Measurements from ENCODE around the gene ASMTL.
A peak's percentile ranks its signal among the peaks of the same experiment; 100 is the strongest.

ASMTL gene

GRCh38 chrX:1400742-1401471 lies 51.8 kb downstream of the ASMTL start:
- no peak for DNase-seq

DNA sequence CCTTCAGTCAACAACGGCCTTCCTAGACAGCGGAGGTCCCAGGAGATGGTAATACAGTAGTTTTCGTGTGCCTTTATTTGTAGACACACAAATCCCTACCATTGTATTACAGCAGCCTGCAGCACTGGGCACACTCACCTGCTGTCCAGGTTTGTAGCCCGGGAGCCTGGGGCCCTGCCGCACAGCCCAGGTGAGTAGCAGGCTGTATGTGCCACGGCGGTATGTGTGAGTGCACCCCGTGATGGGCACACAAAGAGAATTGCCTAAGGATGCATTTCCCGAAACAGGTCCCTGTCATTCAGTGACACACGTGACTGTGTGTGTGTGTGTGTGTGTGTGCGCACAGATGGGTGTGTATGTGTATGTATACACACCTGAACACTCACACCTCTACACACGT lies 52.7 kb downstream of the ASMTL start:
- no peak for DNase-seq

GRCh38 chrX:1398431-1399340 lies 54.0 kb downstream of the ASMTL start:
- no peak for DNase-seq

- DNase-seq, result no peak
These were observed 55.1 kb downstream of the ASMTL start for GRCh38 chrX:1397441-1398270.

DNA sequence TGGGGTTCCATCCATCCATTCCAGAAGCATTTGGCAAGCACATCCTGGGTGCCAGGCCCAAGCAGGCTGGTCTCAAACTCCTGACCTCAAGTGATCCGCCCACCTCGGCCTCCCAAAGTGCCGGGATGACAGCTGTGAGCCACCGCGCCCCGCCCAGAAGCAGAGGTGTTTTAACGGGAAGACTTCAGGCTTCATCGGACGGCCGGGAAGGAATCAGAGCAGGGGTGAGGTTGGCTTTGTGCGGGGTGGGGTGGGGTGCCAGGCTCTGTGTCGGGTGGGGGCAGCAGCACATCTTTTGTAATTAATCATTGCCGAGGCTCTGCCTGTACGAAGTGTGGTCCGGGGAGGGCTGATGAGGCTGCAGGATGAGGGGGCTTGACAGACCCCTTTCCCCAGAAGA lies 55.7 kb downstream of the ASMTL start:
- DNase-seq, result no peak

- DNase-seq, result no peak
These were observed 57.0 kb downstream of the ASMTL start for GRCh38 chrX:1395646-1396216.

- DNase-seq, result no peak
These were observed 57.8 kb downstream of the ASMTL start for GRCh38 chrX:1394731-1395501.

DNA sequence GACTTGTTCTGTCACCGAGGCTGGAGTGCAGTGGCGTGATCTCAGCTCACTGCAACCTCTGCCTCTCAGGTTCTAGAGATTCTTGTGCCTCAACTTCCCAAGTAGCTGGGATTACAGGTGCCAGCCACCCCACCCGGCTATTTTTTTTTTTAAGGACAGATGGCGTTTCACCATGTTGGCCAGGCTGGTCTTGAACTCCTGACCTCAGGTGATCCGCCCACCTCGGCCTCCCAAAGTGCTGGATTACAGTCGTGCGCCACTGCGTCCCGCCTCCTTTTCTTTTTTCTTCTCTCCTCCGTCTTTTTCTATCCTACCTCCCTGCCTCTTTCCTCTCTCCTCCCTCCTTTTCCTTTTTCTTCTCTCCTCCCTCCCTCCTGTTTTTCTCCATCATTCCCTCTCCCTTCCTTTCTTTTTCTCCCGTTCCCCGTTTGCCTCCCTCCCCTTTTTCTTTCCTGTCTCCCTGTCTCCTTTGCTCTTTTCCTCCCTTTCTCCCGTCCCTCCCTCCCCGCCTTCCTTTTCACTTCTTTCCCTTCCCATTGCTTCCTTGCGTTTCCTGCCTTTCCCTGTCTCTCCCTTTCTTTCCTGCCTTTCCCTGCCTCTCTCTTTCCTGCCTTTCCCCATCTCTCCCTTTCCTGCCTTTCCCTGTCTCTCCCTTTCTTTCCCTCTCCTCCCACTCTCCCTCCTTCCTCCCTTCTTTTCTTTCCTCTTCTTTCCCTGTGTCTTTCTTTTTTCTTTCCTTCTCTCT lies 58.7 kb downstream of the ASMTL start:
- DNase-seq, result no peak

- no peak for DNase-seq
These were observed 60.2 kb downstream of the ASMTL start for GRCh38 chrX:1392376-1393068.

DNA sequence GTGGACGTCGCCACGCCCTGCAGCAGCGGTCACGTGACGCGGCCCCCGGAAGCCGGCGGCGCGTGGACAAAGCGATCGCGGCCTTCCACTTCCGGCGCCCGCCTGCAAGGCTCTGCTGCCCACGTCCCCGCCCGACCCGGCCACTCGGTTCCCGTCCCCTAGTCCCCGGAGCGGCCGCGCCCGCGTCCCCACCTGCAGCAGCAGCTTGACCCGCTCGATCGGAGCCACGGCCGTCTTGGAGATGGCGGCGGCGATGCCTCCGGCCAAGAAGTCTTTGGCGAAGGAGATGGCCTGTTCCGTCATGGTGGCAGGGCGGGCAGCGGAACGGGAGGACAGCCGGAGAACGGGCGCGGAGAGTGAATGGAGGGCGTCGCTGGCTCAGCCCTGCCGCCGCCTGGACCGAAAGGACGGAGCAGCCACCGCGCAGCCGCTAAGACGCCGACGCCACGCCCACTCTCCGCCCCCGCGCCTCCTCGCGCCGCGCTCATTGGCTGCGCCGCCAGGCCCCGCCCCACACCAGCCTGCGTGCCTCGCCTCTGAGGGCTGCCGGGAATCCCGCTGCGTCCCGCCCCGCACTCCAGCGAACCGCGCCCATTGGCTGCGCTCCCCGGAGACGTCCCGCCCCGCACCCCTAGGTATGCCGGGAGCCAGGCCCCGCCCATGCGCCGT lies 60.9 kb downstream of the ASMTL start, which contains the start of gene SLC25A6:
SLC25A6 (minus strand) TSS at position 407 of the 669 bp plus-strand sequence; CDS start at position 303, 104 bp downstream.
- DNase-seq, result peak; percentile 100

DNA sequence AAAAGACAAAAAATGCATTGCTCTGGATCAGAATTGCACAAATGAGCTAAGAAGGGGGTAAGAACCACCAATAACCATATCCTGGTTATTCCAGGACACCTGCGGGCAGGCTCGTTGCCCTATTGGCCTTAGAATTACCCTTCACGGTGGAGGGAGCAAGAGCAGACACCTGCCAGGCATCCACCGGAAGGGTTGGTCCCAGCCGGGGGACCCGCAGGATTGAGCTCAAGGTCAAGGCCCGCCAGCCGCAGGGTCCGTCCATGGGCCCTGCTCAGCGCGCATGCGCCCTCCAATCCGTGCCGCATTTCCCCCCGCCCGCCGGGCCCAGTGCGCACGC lies 61.4 kb downstream of the ASMTL start:
- no peak for DNase-seq

DNA sequence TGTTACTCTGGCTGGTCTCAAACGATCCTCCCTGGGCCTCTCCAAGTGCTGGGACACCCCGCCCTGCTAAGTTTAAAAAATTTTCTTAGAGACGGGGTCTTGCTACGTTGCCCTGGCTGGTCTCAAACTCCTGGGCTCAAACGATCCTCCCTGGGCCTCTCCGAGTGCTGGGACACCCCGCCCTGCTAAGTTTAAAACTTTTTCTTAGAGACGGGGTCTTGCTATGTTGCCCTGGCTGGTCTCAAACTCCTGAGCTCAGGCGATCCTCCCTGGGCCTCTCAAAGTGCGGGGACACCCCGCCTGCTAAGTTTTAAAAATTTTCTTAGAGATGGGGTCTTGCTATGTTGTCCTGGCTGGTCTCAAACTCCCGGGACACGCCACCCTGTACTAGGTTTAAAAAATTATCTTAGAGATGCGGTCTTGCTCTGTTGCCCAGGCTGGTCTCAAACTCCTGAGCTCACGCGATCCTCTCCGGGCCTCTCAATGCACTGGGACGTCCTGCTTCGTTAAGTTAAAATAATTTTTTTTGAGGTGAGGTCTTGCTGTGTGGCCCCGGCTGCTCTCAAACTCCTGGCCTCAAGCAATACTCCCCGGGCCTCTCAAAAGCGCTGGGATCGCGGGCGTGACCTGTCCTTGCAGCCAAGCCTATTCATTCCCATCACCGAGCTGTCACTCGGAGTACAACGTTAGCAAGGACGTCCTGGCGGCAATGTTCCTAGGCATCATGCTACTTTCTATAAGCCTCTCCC lies 61.9 kb downstream of the ASMTL start:
- DNase-seq, result no peak

DNA sequence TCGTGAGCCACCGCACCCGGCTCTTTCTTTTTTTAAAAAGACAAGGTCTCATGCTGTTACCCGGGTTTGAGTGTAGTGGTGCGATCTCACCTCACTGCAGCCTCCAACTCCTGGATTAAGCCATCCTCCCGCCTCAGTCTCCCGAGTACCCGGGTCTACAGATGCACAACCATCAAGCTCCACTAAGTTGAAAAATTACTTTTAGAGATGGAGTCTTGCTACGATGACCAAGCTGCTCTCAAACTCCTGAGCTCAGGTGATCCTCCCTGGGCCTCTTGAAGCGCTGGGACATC lies 62.8 kb downstream of the ASMTL start:
- DNase-seq, result no peak

GRCh38 chrX:1389181-1389992 lies 63.3 kb downstream of the ASMTL start:
- DNase-seq, result peak; percentile 58

- no peak for DNase-seq
These were observed 64.1 kb downstream of the ASMTL start for GRCh38 chrX:1388651-1389050.

DNA sequence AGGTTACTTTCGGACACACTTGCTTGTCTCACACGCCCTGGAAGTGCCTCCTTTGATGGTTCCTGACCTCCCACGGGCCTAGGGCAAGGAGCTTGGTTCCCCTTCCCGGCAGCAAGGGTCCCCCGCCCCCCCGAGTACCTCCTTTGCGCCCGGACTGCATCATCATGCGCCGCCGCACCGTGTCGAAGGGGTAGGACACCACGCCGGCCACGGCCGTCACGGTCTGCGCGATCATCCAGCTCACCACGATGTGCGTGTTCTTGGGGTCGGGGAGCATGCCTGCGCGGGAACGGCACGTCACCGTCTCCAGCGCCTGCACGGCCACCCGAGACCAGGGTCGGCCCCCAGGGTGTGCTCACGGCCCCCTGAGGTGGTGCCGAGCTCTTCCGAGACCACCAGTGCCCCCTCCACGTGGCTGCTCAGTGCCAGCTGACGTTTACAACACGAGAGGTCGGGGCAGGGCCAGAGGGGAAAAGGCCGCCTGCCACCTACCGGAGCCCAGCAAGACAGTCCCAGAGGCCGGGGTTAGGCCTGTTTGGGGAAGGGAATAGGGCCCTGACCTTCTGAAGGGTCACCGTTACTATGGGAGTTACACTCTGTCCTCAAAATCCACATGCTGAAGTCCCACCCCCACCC lies 65.5 kb downstream of the ASMTL start:
- DNase-seq, result peak; percentile 56

DNA sequence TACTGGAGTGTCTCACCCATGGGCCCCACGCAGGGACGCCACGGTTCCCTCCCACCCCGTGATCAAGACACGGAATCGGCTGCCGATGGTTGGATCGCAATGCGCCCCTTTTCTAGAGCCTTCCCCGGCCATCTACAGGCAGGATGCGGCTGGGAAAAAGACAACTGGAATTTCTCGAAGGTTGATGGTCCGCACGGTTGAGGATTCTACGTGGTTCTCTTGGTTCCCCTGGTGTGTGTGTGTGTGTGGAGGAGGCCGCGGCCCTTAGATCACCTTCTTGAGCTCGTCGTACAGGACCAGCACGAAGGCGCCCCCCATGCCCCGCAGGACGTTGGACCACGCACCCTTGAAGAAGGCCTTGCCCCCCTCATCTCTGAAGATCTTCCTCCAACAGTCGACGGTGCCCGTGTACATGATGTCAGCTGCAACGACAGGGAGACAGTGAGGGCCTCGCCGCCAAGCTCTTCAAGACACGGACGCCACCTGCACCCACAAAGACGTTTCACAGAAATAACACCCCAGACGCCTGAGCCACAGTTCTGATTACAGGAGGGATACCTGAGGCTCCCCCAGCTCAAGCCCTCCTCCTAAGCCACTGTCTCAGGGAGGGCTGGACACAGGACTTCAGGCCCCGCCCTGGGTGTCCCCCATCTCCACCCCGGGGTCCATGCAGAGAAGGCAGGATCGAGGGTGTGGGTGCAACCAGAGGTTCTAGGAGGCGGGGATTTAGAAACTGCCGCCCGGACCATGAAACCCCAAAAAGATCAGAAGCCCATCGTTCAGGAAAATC lies 66.2 kb downstream of the ASMTL start:
- DNase-seq, result no peak

Measured in activated CD8-positive, alpha-beta memory T cell treated with anti-CD3 and anti-CD28 coated beads for 24 hours (primary cell).